ENCODE data around the gene SKIC2. TPM values are rescaled to one million over a fixed set of nuclear protein-coding genes. Genes with fewer than 3 reads are reported as not detected.
"Not testable (repeated sequence)": the region's sequence is repeated elsewhere in the genome, so short reads cannot be mapped to it uniquely, and the experiment has no call there.

The SKIC2 gene
- total RNA-seq, 1 donor from 2014 or later, result 32.9 TPM

- intact Hi-C loops (cut with micrococcal nuclease), result no loop called here
- Histone ChIP-seq H3K9me3 (replicated peaks) (no peaks in the 10 kb centered on the region), H3K36me3 (peaks cover 12% of the 10 kb centered on the region), H3K4me3 (no peak overlapping the region), H3K27ac (replicated peaks) (no peak overlapping the region), H3K27me3 (ENCODE audit: low read depth) (no peaks in the 10 kb centered on the region), H3K4me1 (peaks cover 9% of the 10 kb centered on the region)
- no peak for DNase-seq
- TF ChIP-seq CTCF (IDR thresholded peaks at IDR 0.05; ENCODE audit: borderline replicate concordance), result no peak
These were observed 18.9 kb downstream of the SKIC2 start for GRCh38 chr6:31977816-31978431.

- Histone ChIP-seq H3K36me3 (peaks cover 12% of the 10 kb centered on the region), H3K4me3 (no peak overlapping the region), H3K9me3 (replicated peaks) (no peaks in the 10 kb centered on the region), H3K27ac (replicated peaks) (no peak overlapping the region), H3K27me3 (ENCODE audit: low read depth) (no peaks in the 10 kb centered on the region), H3K4me1 (peaks cover under 1% of the 10 kb centered on the region)
- DNase-seq, result no peak
- TF ChIP-seq CTCF (IDR thresholded peaks at IDR 0.05; ENCODE audit: borderline replicate concordance), result no peak
- intact Hi-C loops (cut with micrococcal nuclease), result no loop called here
These were observed 19.9 kb downstream of the SKIC2 start for GRCh38 chr6:31978831-31979230.

GRCh38 chr6:31979238-31979898 lies 20.4 kb downstream of the SKIC2 start:
- intact Hi-C loops (cut with micrococcal nuclease), result no loop called here
- H3K27me3 ChIP-seq (ENCODE audit: low read depth), result no peaks in the 10 kb centered on the region
- no peak for DNase-seq
- H3K4me3 ChIP-seq, result no peak overlapping the region
- H3K36me3 ChIP-seq, result peaks cover 12% of the 10 kb centered on the region
- TF ChIP-seq CTCF (IDR thresholded peaks at IDR 0.05; ENCODE audit: borderline replicate concordance), result no peak
- H3K9me3 ChIP-seq (replicated peaks), result no peaks in the 10 kb centered on the region
- H3K4me1 ChIP-seq, result no peaks in the 10 kb centered on the region
- H3K27ac ChIP-seq (replicated peaks), result no peak overlapping the region

GRCh38 chr6:31980195-31980876 lies 21.4 kb downstream of the SKIC2 start:
- H3K27ac ChIP-seq (replicated peaks); H3K27me3 ChIP-seq (ENCODE audit: low read depth); DNase-seq; intact Hi-C loops (cut with micrococcal nuclease); H3K4me3 ChIP-seq; H3K4me1 ChIP-seq; H3K9me3 ChIP-seq (replicated peaks): not testable (repeated sequence)
- H3K36me3 ChIP-seq, result peaks cover 12% of the 10 kb centered on the region

GRCh38 chr6:31980998-31981397 lies 22.0 kb downstream of the SKIC2 start:
- intact Hi-C loops (cut with micrococcal nuclease); H3K4me1 ChIP-seq; H3K4me3 ChIP-seq; H3K27ac ChIP-seq (replicated peaks); DNase-seq; H3K9me3 ChIP-seq (replicated peaks); H3K27me3 ChIP-seq (ENCODE audit: low read depth): not testable (repeated sequence)
- H3K36me3 ChIP-seq, result peaks cover 12% of the 10 kb centered on the region

GRCh38 chr6:31981744-31982143 lies 22.8 kb downstream of the SKIC2 start, which contains the start of gene C4A:
Gene C4A (plus strand): TSS chr6:31982057. CDS start chr6:31982108, 51 bp downstream.
- H3K27ac ChIP-seq (replicated peaks); H3K9me3 ChIP-seq (replicated peaks); H3K4me3 ChIP-seq; H3K27me3 ChIP-seq (ENCODE audit: low read depth); intact Hi-C loops (cut with micrococcal nuclease); DNase-seq; H3K4me1 ChIP-seq: not testable (repeated sequence)
- H3K36me3 ChIP-seq, result peaks cover 12% of the 10 kb centered on the region

- H3K27ac ChIP-seq (replicated peaks); H3K4me1 ChIP-seq; H3K4me3 ChIP-seq; H3K27me3 ChIP-seq (ENCODE audit: low read depth); H3K36me3 ChIP-seq; H3K9me3 ChIP-seq (replicated peaks); DNase-seq; intact Hi-C loops (cut with micrococcal nuclease): not testable (repeated sequence)
These were observed 30.4 kb downstream of the SKIC2 start for GRCh38 chr6:31989363-31989762.

- H3K4me3 ChIP-seq; DNase-seq; H3K27ac ChIP-seq (replicated peaks); intact Hi-C loops (cut with micrococcal nuclease); H3K27me3 ChIP-seq (ENCODE audit: low read depth); H3K36me3 ChIP-seq; H3K9me3 ChIP-seq (replicated peaks); H3K4me1 ChIP-seq: not testable (repeated sequence)
These were observed 35.4 kb downstream of the SKIC2 start for GRCh38 chr6:31994421-31994820.

GRCh38 chr6:31996385-31996784 lies 37.4 kb downstream of the SKIC2 start:
- H3K9me3 ChIP-seq (replicated peaks); H3K4me3 ChIP-seq; H3K4me1 ChIP-seq; H3K36me3 ChIP-seq; H3K27ac ChIP-seq (replicated peaks); intact Hi-C loops (cut with micrococcal nuclease); DNase-seq; H3K27me3 ChIP-seq (ENCODE audit: low read depth): not testable (repeated sequence)

GRCh38 chr6:32002546-32003268 lies 43.7 kb downstream of the SKIC2 start:
- intact Hi-C loops (cut with micrococcal nuclease); H3K27ac ChIP-seq (replicated peaks); H3K9me3 ChIP-seq (replicated peaks); H3K4me1 ChIP-seq; H3K36me3 ChIP-seq; H3K4me3 ChIP-seq; DNase-seq; H3K27me3 ChIP-seq (ENCODE audit: low read depth): not testable (repeated sequence)

All from left ventricle myocardium inferior (tissue), 1 donor.